ENCODE results near the gene MED13L.

DNA sequence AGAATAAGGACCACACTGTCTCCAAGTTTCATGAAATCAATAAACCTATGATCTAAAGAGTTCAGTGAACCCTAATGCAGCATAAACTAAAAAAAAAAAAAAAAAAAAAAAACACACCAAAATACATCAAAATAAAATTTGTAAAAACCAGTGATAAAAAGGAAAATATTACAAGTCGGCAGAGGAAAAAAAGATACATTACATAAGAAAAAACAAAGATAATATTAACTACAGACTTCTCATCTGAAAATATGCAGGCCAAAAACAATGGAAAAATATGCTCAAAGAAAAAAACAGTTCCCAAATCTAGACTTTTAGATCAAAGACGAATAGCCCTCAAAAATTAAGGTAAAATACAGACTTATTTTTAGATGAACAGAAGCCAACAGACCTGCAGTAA lies 27.6 kb downstream of the MED13L start:
- TF ChIP-seq, protein P1, sequence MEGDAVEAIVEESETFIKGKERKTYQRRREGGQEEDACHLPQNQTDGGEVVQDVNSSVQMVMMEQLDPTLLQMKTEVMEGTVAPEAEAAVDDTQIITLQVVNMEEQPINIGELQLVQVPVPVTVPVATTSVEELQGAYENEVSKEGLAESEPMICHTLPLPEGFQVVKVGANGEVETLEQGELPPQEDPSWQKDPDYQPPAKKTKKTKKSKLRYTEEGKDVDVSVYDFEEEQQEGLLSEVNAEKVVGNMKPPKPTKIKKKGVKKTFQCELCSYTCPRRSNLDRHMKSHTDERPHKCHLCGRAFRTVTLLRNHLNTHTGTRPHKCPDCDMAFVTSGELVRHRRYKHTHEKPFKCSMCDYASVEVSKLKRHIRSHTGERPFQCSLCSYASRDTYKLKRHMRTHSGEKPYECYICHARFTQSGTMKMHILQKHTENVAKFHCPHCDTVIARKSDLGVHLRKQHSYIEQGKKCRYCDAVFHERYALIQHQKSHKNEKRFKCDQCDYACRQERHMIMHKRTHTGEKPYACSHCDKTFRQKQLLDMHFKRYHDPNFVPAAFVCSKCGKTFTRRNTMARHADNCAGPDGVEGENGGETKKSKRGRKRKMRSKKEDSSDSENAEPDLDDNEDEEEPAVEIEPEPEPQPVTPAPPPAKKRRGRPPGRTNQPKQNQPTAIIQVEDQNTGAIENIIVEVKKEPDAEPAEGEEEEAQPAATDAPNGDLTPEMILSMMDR (IDR thresholded peaks at IDR 0.05): no peak
- TF ChIP-seq POLR2AphosphoS5 (IDR thresholded peaks at IDR 0.05): no peak
- TF ChIP-seq POLR2A (IDR thresholded peaks at IDR 0.05): no peak

Data from breast epithelium (tissue), 3 donors.